Measurements from ENCODE around the gene GREM1. TPM values are rescaled to one million over a fixed set of nuclear protein-coding genes. Genes with fewer than 3 reads are reported as not detected.

Gene GREM1
- total and polyA plus RNA-seq, 2 donors, result 0.14 to 0.34 TPM

DNA sequence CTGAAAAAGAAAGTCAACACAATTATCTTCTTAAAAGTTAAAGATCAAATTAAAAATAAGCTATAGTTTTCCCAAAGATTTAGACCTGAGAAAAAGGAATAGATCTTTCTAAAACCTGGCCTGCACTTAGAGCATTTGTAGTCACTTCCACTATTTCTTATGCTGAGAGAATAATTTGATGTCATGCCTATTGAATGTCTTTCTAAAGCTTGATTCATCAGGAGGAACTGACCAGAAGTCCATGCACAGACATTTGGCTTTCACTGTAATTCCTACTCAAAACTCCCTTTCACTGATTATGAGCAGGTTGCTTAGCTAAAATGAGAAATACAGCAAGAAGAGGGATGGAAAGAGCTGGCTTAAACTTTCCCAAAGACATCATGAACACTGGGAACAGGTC lies 4.3 kb downstream of the GREM1 start:
- no peak overlapping the region for H3K27ac ChIP-seq (ENCODE audit: low read depth in 1 of 2, low read length in 1 of 2)
- H3K9me3 ChIP-seq (ENCODE audit: control insufficient read depth in 2 of 2, insufficient read depth in 1 of 2, low read length in 1 of 2), result no peaks in the 10 kb centered on the region
- peaks cover 3 to 4% of the 10 kb centered on the region in 2 donors for H3K4me1 ChIP-seq (ENCODE audit: control insufficient read depth in 2 of 2, insufficient read depth in 2 of 2, low read length in 2 of 2)
- H3K4me3 ChIP-seq (ENCODE audit: low read length in 2 of 2), result no peak overlapping the region
- DNase-seq (ENCODE audit: low read depth in 6 of 9, low spot score in 9 of 9), result no peak
- no peaks in the 10 kb centered on the region for H3K36me3 ChIP-seq (ENCODE audit: control insufficient read depth in 2 of 2, insufficient read depth in 2 of 2, low read length in 1 of 2)
- peaks cover 35 to 53% of the 10 kb centered on the region in 2 donors for H3K27me3 ChIP-seq (ENCODE audit: control insufficient read depth in 2 of 2, insufficient read depth in 1 of 2, low read length in 1 of 2)

DNA sequence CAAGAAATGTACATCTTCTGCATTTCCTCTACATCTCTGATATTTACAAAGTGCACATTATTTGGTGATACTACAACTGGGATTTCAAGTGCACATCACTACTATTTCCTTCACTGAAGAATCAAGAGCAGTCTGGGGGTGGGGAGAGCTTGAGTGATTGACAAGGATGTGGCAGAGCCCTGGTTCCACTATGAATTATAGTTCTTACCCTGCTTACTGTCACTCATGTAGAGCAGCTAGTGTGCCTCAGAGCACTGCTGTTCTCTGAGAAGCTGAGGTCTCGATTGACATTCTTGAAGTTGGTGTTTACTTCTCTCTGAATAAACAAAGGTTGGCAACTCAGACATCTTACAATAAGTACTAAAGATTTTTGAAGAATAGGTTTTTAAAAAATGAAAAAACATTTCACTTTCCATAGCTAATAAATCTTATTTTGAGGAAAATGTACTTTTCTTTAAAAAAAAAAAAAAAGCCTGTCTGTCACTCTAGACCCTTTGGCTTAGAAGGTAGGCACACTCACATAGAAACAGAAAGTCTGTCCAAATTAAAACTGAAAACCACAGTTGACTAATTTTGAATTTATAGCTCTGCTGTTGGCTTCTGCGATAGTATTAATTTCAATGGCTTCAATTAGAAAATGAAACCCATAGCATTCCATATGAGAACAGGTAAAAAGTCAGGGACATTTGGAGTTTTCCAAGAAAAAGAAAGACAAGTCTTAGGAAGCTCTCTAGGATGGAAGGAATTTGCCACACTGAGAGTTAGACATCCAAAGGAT lies 5.6 kb downstream of the GREM1 start:
- Histone ChIP-seq H3K27me3 (ENCODE audit: control insufficient read depth in 2 of 2, insufficient read depth in 1 of 2, low read length in 1 of 2) (peaks cover 23 to 42% of the 10 kb centered on the region in 2 donors), H3K9me3 (ENCODE audit: control insufficient read depth in 2 of 2, insufficient read depth in 1 of 2, low read length in 1 of 2) (no peaks in the 10 kb centered on the region), H3K36me3 (ENCODE audit: control insufficient read depth in 2 of 2, insufficient read depth in 2 of 2, low read length in 1 of 2) (no peaks in the 10 kb centered on the region), H3K4me3 (ENCODE audit: low read length in 2 of 2) (no peak overlapping the region), H3K4me1 (ENCODE audit: control insufficient read depth in 2 of 2, insufficient read depth in 2 of 2, low read length in 2 of 2) (no peaks in the 10 kb centered on the region), H3K27ac (ENCODE audit: low read depth in 1 of 2, low read length in 1 of 2) (no peak overlapping the region)
- no peak for DNase-seq (ENCODE audit: low read depth in 6 of 9, low spot score in 9 of 9)
- 52% methylated on average over 2 of the region's 2 CpGs for WGBS

DNA sequence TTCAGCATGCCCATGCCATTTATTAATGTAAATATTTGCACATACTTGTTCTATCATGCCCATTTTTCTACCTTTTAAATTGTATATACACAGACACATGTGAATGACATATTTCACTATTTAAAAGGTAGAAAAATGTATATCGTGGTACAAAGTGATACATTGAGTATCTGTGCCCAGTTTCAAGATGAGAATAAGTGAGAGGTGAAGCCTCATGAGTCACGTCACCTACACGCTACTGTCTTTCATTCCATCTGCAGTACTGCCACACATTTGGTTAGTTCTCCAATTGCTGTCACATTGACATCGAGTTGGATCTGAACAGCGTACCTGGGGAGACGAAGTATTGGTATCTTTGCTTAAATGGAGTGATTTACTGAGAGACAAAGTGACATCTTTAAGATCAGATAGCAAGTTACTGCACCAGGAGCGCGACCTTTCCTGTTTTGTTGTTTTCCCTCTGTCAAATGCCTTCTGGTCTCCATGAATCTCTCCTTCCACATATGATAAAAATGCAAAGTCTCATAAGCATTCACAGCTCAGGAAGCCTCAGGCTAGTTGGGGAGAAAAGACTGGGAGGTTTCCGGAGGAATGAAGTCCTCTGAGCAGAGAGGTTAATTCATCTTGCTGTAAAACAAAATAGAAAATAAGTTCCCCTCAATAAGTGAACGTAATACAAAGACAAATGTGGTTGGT lies 12.0 kb downstream of the GREM1 start:
- Histone ChIP-seq H3K4me3 (ENCODE audit: low read length in 2 of 2) (no peak overlapping the region), H3K27me3 (ENCODE audit: control insufficient read depth in 2 of 2, insufficient read depth in 1 of 2, low read length in 1 of 2) (peaks cover 0 to 3% of the 10 kb centered on the region in 2 donors), H3K36me3 (ENCODE audit: control insufficient read depth in 2 of 2, insufficient read depth in 2 of 2, low read length in 1 of 2) (no peaks in the 10 kb centered on the region), H3K4me1 (ENCODE audit: control insufficient read depth in 2 of 2, insufficient read depth in 2 of 2, low read length in 2 of 2) (no peaks in the 10 kb centered on the region), H3K27ac (ENCODE audit: low read depth in 1 of 2, low read length in 1 of 2) (no peak overlapping the region), H3K9me3 (ENCODE audit: control insufficient read depth in 2 of 2, insufficient read depth in 1 of 2, low read length in 1 of 2) (no peaks in the 10 kb centered on the region)
- no peak for DNase-seq (ENCODE audit: low read depth in 6 of 9, low spot score in 9 of 9)
- WGBS, result 95% methylated on average over 10 of the region's 10 CpGs

DNA sequence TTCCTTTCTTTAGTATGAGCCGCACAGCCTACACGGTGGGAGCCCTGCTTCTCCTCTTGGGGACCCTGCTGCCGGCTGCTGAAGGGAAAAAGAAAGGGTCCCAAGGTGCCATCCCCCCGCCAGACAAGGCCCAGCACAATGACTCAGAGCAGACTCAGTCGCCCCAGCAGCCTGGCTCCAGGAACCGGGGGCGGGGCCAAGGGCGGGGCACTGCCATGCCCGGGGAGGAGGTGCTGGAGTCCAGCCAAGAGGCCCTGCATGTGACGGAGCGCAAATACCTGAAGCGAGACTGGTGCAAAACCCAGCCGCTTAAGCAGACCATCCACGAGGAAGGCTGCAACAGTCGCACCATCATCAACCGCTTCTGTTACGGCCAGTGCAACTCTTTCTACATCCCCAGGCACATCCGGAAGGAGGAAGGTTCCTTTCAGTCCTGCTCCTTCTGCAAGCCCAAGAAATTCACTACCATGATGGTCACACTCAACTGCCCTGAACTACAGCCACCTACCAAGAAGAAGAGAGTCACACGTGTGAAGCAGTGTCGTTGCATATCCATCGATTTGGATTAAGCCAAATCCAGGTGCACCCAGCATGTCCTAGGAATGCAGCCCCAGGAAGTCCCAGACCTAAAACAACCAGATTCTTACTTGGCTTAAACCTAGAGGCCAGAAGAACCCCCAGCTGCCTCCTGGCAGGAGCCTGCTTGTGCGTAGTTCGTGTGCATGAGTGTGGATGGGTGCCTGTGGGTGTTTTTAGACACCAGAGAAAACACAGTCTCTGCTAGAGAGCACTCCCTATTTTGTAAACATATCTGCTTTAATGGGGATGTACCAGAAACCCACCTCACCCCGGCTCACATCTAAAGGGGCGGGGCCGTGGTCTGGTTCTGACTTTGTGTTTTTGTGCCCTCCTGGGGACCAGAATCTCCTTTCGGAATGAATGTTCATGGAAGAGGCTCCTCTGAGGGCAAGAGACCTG lies 13.2 kb downstream of the GREM1 start:
- H3K27me3 ChIP-seq (ENCODE audit: control insufficient read depth in 2 of 2, insufficient read depth in 1 of 2, low read length in 1 of 2), result peaks cover 0 to 3% of the 10 kb centered on the region in 2 donors
- H3K9me3 ChIP-seq (ENCODE audit: control insufficient read depth in 2 of 2, insufficient read depth in 1 of 2, low read length in 1 of 2), result no peaks in the 10 kb centered on the region
- 60% methylated on average over 27 of the region's 27 CpGs for whole genome bisulfite sequencing
- H3K4me1 ChIP-seq (ENCODE audit: control insufficient read depth in 2 of 2, insufficient read depth in 2 of 2, low read length in 2 of 2), result no peaks in the 10 kb centered on the region
- DNase-seq (ENCODE audit: low read depth in 6 of 9, low spot score in 9 of 9), result no peak
- H3K36me3 ChIP-seq (ENCODE audit: control insufficient read depth in 2 of 2, insufficient read depth in 2 of 2, low read length in 1 of 2), result no peaks in the 10 kb centered on the region
- no peak overlapping the region for H3K4me3 ChIP-seq (ENCODE audit: low read length in 2 of 2)
- H3K27ac ChIP-seq (ENCODE audit: low read depth in 1 of 2, low read length in 1 of 2), result no peak overlapping the region

DNA sequence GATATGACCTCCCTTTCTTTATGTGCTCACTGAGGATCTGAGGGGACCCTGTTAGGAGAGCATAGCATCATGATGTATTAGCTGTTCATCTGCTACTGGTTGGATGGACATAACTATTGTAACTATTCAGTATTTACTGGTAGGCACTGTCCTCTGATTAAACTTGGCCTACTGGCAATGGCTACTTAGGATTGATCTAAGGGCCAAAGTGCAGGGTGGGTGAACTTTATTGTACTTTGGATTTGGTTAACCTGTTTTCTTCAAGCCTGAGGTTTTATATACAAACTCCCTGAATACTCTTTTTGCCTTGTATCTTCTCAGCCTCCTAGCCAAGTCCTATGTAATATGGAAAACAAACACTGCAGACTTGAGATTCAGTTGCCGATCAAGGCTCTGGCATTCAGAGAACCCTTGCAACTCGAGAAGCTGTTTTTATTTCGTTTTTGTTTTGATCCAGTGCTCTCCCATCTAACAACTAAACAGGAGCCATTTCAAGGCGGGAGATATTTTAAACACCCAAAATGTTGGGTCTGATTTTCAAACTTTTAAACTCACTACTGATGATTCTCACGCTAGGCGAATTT lies 14.9 kb downstream of the GREM1 start:
- Histone ChIP-seq H3K36me3 (ENCODE audit: control insufficient read depth in 2 of 2, insufficient read depth in 2 of 2, low read length in 1 of 2) (no peaks in the 10 kb centered on the region), H3K4me1 (ENCODE audit: control insufficient read depth in 2 of 2, insufficient read depth in 2 of 2, low read length in 2 of 2) (no peaks in the 10 kb centered on the region), H3K9me3 (ENCODE audit: control insufficient read depth in 2 of 2, insufficient read depth in 1 of 2, low read length in 1 of 2) (no peaks in the 10 kb centered on the region), H3K27me3 (ENCODE audit: control insufficient read depth in 2 of 2, insufficient read depth in 1 of 2, low read length in 1 of 2) (peaks cover 0 to 3% of the 10 kb centered on the region in 2 donors), H3K4me3 (ENCODE audit: low read length in 2 of 2) (no peak overlapping the region), H3K27ac (ENCODE audit: low read depth in 1 of 2, low read length in 1 of 2) (no peak overlapping the region)
- 94% methylated on average over 6 of the region's 6 CpGs for WGBS
- no peak for DNase-seq (ENCODE audit: low read depth in 6 of 9, low spot score in 9 of 9)

DNA sequence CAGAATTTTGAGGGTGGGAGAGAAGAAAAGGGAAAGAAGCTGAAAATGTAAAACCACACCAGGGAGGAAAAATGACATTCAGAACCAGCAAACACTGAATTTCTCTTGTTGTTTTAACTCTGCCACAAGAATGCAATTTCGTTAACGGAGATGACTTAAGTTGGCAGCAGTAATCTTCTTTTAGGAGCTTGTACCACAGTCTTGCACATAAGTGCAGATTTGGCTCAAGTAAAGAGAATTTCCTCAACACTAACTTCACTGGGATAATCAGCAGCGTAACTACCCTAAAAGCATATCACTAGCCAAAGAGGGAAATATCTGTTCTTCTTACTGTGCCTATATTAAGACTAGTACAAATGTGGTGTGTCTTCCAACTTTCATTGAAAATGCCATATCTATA lies 15.5 kb downstream of the GREM1 start:
- no peaks in the 10 kb centered on the region for H3K36me3 ChIP-seq (ENCODE audit: control insufficient read depth in 2 of 2, insufficient read depth in 2 of 2, low read length in 1 of 2)
- peaks cover 0 to 3% of the 10 kb centered on the region in 2 donors for H3K27me3 ChIP-seq (ENCODE audit: control insufficient read depth in 2 of 2, insufficient read depth in 1 of 2, low read length in 1 of 2)
- no peak overlapping the region for H3K27ac ChIP-seq (ENCODE audit: low read depth in 1 of 2, low read length in 1 of 2)
- 74% methylated on average over 3 of the region's 3 CpGs for WGBS
- no peaks in the 10 kb centered on the region for H3K9me3 ChIP-seq (ENCODE audit: control insufficient read depth in 2 of 2, insufficient read depth in 1 of 2, low read length in 1 of 2)
- no peaks in the 10 kb centered on the region for H3K4me1 ChIP-seq (ENCODE audit: control insufficient read depth in 2 of 2, insufficient read depth in 2 of 2, low read length in 2 of 2)
- no peak for DNase-seq (ENCODE audit: low read depth in 6 of 9, low spot score in 9 of 9)
- H3K4me3 ChIP-seq (ENCODE audit: low read length in 2 of 2), result no peak overlapping the region

DNA sequence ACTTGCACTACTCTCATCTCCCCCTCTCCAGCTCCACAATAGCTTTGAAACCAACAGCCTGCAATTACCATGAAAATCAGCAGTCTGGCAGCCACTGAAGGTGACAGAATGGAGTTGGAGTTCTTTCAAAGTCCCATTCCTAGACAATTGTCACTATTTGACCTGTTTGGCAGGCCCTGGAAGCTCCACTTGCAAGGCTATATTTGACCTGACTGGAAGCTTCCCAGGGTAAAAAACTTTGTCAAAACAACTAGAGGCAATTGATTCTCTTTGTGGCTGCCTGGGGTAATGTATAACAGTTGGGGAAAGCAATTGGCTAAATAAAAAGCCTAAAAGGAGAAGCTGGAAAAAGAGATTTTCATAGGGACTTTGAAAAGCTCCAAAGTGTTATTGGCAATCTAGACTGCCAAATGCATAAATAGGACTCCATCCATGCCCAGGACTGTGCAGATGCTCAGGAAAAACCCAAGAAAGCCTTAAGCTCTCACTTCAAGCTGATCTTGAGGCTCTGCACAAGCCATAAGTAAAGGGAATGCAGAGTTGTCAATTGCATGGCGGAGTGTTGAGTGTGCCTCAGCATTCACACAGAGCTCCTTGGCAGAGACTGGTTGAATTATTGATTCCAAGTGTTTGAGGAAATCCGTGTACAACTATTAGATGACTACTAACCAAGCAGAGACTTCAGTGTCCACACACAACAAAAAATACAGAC lies 18.3 kb downstream of the GREM1 start:
- Histone ChIP-seq H3K27ac (ENCODE audit: low read depth in 1 of 2, low read length in 1 of 2) (no peak overlapping the region), H3K27me3 (ENCODE audit: control insufficient read depth in 2 of 2, insufficient read depth in 1 of 2, low read length in 1 of 2) (peaks cover 0 to 3% of the 10 kb centered on the region in 2 donors), H3K4me3 (ENCODE audit: low read length in 2 of 2) (no peak overlapping the region), H3K36me3 (ENCODE audit: control insufficient read depth in 2 of 2, insufficient read depth in 2 of 2, low read length in 1 of 2) (no peaks in the 10 kb centered on the region), H3K4me1 (ENCODE audit: control insufficient read depth in 2 of 2, insufficient read depth in 2 of 2, low read length in 2 of 2) (no peaks in the 10 kb centered on the region), H3K9me3 (ENCODE audit: control insufficient read depth in 2 of 2, insufficient read depth in 1 of 2, low read length in 1 of 2) (no peaks in the 10 kb centered on the region)
- no peak for DNase-seq (ENCODE audit: low read depth in 6 of 9, low spot score in 9 of 9)
- WGBS, result 96% methylated on average over 2 of the region's 2 CpGs

DNA sequence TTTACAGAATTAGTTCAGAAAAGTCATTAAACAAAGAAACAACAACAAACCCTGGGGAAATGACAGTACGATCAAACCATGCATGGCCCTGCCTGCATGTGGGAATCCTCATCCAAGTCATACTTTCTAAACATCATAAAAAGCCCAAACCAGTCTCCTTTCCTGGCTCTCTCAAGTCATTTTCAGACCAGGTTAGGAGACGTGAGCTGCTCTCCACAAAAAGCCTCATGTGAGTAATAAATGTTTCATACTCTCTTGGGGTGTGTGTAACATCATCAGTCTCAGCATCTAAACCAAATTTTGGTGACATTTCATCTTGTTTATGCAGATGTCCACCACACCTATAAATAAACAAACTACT lies 18.9 kb downstream of the GREM1 start:
- no peak for DNase-seq (ENCODE audit: low read depth in 6 of 9, low spot score in 9 of 9)
- Histone ChIP-seq H3K4me1 (ENCODE audit: control insufficient read depth in 2 of 2, insufficient read depth in 2 of 2, low read length in 2 of 2) (no peaks in the 10 kb centered on the region), H3K27ac (ENCODE audit: low read depth in 1 of 2, low read length in 1 of 2) (no peak overlapping the region), H3K9me3 (ENCODE audit: control insufficient read depth in 2 of 2, insufficient read depth in 1 of 2, low read length in 1 of 2) (no peaks in the 10 kb centered on the region), H3K27me3 (ENCODE audit: control insufficient read depth in 2 of 2, insufficient read depth in 1 of 2, low read length in 1 of 2) (no peaks in the 10 kb centered on the region), H3K4me3 (ENCODE audit: low read length in 2 of 2) (no peak overlapping the region), H3K36me3 (ENCODE audit: control insufficient read depth in 2 of 2, insufficient read depth in 2 of 2, low read length in 1 of 2) (no peaks in the 10 kb centered on the region)
- WGBS, result over 99% methylated on average over 2 of the region's 2 CpGs

Measured in thymus (tissue), 11 donors.